IPS DF 6.9 (cell line): ENCODE data around the gene PTPRG.

Experiments used
- DNase-seq: peaks from one replicate; pipeline ENCODE4 v3.0.0-alpha.2; 2013; ENCODE audit warnings: low read depth, low spot score
- H3K27ac ChIP-seq: one replicate; pipeline ENCODE4 v1.5.1; 2013; ENCODE audit warnings: low read length, control low read depth
- H3K27me3 ChIP-seq: 2 replicates; pipeline ENCODE4 v1.6.1; 2013; ENCODE audit warnings: mild to moderate bottlenecking, low read length; ENCODE audit not compliant: control insufficient read depth, insufficient read depth
- H3K36me3 ChIP-seq: 2 replicates; pipeline ENCODE4 v1.6.1; 2013; ENCODE audit warnings: low read length; ENCODE audit not compliant: control insufficient read depth, insufficient read depth
- H3K4me1 ChIP-seq: 2 replicates; pipeline ENCODE4 v1.6.1; 2013; ENCODE audit warnings: low read length; ENCODE audit not compliant: control insufficient read depth, insufficient read depth
- H3K4me3 ChIP-seq: 2 replicates; pipeline ENCODE4 v1.5.1; 2013; ENCODE audit warnings: mild to moderate bottlenecking, low read length
- H3K9me3 ChIP-seq: 2 replicates; pipeline ENCODE4 v1.6.1; 2013; ENCODE audit warnings: low read length, inconsistent platforms; ENCODE audit not compliant: control insufficient read depth, insufficient read depth
- WGBS: extraction: QIAGEN DNeasy Blood & Tissue Kit; methylation state at CpG from one replicate; pipeline ENCODE4 v1.1.7; 2013; ENCODE audit warnings: mixed read lengths, missing lambda C conversion rate; ENCODE audit not compliant: insufficient read length, insufficient coverage; 5-methylcytosine and 5-hydroxymethylcytosine counted together

PTPRG gene

DNA sequence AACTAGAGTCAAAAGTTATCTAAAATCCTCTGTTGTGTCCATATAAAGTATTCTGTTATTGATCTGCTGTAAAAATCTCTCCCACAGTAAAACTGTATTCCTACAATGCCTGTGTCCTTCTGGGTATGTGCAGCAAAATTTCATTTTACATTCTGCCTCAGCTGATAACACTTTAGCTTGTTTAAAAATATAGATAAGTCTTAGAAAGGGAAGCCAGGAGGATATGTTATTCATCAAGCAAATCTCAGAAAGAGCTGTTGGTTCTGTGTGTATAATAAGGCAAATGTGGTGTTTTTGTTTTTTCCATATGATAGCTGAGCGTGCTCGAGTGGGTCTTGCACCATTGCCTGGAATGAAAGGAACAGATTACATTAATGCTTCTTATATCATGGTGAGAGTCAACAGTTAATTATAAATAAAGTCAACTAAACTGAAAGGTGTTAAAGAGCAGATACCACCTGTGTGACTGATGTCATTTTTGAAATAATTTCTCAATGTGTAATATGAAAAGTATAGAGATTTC lies 715.3 kb downstream of the PTPRG start:
- no peak for DNase-seq
- Histone ChIP-seq H3K4me1 (no peaks in the 10 kb centered on the region), H3K4me3 (no peak overlapping the region), H3K27ac (no peak overlapping the region), H3K36me3 (peaks cover 2% of the 10 kb centered on the region; the same call in 1 of the 2 replicates), H3K9me3 (no peaks in the 10 kb centered on the region), H3K27me3 (no peaks in the 10 kb centered on the region)
- WGBS = no CpG with 5 or more reads among the region's 2 CpGs

DNA sequence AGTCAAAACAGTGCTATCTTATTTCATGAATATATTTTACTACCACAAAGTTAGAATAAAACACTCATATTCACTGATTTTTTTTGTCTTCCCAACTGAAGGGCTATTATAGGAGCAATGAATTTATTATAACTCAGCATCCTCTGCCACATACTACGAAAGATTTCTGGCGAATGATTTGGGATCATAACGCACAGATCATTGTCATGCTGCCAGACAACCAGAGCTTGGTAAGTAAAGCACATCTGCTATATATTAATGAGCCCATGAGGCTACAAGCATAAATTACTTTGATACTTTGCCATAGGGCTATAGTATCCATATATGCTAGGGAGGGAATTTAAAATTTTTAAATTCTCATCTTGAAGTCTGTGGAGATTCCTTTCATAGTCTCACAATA lies 716.1 kb downstream of the PTPRG start:
- Histone ChIP-seq H3K4me1 (no peaks in the 10 kb centered on the region), H3K9me3 (no peaks in the 10 kb centered on the region), H3K36me3 (no peaks in the 10 kb centered on the region; the same call in 1 of the 2 replicates), H3K4me3 (no peak overlapping the region), H3K27me3 (no peaks in the 10 kb centered on the region), H3K27ac (no peak overlapping the region)
- no peak for DNase-seq
- no CpG with 5 or more reads among the region's 3 CpGs for WGBS

DNA sequence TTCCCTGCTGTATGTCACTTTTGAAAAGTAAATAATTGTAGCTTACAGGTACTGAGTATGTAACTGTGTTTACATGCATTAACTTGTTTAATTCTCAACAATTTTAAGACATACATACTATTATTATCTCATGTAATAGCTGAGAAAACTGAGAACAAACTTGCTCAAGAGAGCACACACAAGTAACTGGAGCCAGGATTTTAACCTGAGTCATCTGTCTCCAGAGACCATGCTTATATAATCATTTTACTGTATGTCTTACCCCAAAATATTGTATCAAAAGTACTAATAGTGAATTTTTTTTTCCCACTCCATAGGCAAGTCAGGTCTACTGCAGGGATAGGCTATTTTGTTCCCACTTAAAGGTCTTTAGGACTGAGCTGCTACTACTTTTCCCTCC lies 716.6 kb downstream of the PTPRG start:
- H3K9me3 ChIP-seq = no peaks in the 10 kb centered on the region
- DNase-seq = no peak
- no peaks in the 10 kb centered on the region for H3K4me1 ChIP-seq
- no peak overlapping the region for H3K27ac ChIP-seq
- H3K4me3 ChIP-seq = no peak overlapping the region
- no peaks in the 10 kb centered on the region for H3K27me3 ChIP-seq
- no peaks in the 10 kb centered on the region; the same call in 1 of the 2 replicates for H3K36me3 ChIP-seq

DNA sequence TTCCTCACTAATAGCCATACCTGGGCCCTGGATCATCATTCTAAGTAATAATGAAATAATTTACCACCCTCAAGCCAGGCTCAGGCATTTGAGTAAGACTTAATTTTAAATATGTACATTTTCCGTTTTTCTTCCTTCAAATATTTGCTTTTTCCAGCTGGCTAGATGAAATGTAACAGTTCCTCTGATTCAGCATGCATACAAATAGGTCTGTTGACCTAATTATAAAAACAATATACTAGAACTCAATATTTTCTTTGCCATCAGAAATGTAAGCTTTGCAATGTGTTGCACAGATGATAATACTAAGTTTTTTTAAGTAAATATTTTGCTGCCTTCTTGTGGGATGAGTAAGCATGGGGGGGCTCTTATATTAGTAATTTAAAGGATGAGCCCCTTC lies 720.4 kb downstream of the PTPRG start:
- no peak overlapping the region for H3K4me3 ChIP-seq
- no peak overlapping the region for H3K27ac ChIP-seq
- no peak for DNase-seq
- no peaks in the 10 kb centered on the region for H3K9me3 ChIP-seq
- no peaks in the 10 kb centered on the region for H3K36me3 ChIP-seq
- WGBS = no CpG with 5 or more reads among the region's 1 CpG
- H3K27me3 ChIP-seq = no peaks in the 10 kb centered on the region
- H3K4me1 ChIP-seq = no peaks in the 10 kb centered on the region

DNA sequence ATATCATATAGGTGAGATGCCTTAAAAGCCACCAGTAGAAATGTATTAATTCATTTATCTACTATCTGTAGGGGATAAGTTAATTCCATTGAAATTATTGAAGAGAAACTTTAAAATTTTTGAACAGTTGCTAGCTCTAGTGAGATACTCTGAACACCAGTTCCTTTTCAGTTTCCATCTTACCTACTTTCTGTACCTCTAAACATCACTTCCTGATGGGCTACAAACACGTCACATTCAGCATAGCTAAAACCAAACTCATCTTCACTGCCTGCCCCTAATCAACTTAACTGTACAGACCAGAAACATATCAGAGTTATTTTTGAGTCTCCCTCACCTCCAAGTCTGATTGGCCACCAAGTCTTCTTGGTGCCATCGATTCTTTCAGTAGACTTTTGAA lies 723.1 kb downstream of the PTPRG start:
- H3K9me3 ChIP-seq = no peaks in the 10 kb centered on the region
- no peak overlapping the region for H3K27ac ChIP-seq
- no peaks in the 10 kb centered on the region for H3K36me3 ChIP-seq
- no peaks in the 10 kb centered on the region for H3K27me3 ChIP-seq
- no peaks in the 10 kb centered on the region for H3K4me1 ChIP-seq
- no peak for DNase-seq
- WGBS = no CpG with 5 or more reads among the region's 2 CpGs
- no peak overlapping the region for H3K4me3 ChIP-seq

DNA sequence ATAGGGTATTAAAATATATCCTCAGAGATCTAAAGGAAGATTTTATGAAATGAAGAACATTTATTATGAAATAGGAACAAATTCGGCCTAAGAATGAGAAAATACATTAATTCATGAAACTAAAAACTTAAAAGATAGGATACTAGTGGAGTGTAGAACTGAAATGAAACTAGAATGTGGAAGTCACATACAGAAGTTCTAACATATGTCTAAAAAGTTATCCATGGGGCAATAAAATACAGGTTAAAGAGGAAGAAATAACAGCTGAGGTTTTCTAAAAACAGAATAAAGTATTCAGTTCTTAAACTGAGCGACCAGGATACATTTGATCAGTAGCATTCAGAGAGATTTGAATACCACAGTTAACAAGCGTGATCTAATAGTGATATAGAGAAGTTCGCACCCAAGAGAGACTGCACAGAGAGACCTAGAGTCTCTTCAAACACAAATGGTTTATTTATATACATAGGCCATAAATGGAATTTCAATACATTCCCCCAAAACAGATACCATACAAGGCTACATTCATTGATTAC lies 726.1 kb downstream of the PTPRG start:
- no CpG with 5 or more reads among the region's 4 CpGs for WGBS
- Histone ChIP-seq H3K4me3 (no peak overlapping the region), H3K9me3 (no peaks in the 10 kb centered on the region)

DNA sequence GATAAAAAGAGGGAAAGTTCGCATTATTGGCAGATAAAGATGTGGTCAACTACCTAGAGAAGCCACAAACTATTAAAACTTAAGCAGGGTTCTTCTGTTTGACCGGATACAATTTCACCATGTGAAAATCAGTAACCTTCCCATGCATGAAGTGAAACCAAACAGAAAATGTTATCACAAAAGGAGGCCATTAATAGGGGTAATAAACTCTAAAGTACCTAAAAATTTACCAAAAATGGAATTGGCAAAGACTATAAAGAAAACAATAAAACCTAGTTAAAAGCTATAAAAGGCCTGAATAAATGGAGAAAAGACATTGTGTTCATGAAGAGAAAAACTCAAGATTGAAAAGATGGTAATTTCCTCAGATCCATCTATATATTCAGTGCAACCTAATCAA lies 728.6 kb downstream of the PTPRG start:
- no peaks in the 10 kb centered on the region for H3K9me3 ChIP-seq
- H3K27me3 ChIP-seq = no peaks in the 10 kb centered on the region
- no peak overlapping the region for H3K4me3 ChIP-seq
- no peak overlapping the region for H3K27ac ChIP-seq
- H3K36me3 ChIP-seq = no peaks in the 10 kb centered on the region; the same call in 1 of the 2 replicates
- no CpG with 5 or more reads among the region's 2 CpGs for WGBS
- no peak for DNase-seq
- H3K4me1 ChIP-seq = no peaks in the 10 kb centered on the region

More for the DNA sequence above, 726.1 kb downstream of the PTPRG start:
- Histone ChIP-seq H3K27ac (no peak overlapping the region), H3K27me3 (no peaks in the 10 kb centered on the region), H3K36me3 (no peaks in the 10 kb centered on the region; the same call in 1 of the 2 replicates), H3K4me1 (no peaks in the 10 kb centered on the region)
- DNase-seq = no peak

DNA sequence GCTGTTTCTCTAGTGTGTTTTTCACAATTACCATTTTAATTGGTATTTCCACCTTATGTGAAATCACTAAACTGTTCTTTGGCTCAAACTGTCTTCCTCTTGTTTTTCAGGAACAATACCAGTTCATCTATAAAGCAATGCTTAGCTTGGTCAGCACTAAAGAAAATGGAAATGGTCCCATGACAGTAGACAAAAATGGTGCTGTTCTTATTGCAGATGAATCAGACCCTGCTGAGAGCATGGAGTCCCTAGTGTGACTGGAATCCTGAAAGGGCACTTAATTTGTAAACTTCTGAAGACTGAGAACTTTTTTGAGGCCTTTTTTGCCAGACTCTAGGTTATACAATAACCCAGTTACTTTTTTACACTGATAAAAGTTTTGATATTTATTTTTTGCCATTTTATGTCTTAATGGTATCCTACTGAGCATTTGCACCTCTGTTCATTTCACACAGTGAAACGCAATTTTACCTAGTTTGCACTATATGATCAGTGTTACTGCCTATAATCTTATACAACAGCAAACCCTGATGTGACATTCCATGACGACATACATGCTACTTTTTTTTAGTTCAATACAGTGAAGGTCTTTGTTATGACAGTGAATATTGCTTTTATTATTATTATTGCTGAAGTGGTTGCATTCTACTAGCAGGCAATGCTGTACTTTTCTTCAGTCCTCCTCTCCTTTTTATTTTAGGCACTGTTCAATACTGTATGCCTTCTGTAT lies 731.8 kb downstream of the PTPRG start:
- no peaks in the 10 kb centered on the region for H3K9me3 ChIP-seq
- H3K4me3 ChIP-seq = no peak overlapping the region
- no peaks in the 10 kb centered on the region; the same call in 1 of the 2 replicates for H3K36me3 ChIP-seq
- H3K4me1 ChIP-seq = no peaks in the 10 kb centered on the region
- WGBS = no CpG with 5 or more reads among the region's 2 CpGs
- H3K27me3 ChIP-seq = no peaks in the 10 kb centered on the region
- DNase-seq = no peak
- no peak overlapping the region for H3K27ac ChIP-seq

DNA sequence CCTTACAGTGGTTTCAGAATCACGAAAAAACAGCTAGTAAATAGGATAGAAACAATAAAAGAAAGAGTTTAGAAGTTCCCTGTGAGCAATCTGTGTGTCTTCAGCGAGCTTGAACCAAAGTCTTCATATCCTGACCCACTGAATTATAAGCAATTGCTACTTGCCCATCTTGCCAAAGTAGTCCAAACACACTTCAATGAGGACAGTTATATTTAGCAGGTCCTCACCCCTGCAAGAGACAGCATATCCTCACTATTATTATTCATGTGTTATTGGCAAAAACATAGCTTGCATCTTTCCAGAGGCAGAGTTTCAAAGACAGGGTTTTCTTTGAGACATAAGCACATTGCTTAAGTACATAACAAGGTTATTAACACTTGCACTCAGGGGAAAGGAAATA lies 734.2 kb downstream of the PTPRG start:
- WGBS = no CpG with 5 or more reads among the region's 2 CpGs
- no peak for DNase-seq
- Histone ChIP-seq H3K4me1 (no peaks in the 10 kb centered on the region), H3K4me3 (no peak overlapping the region), H3K27ac (no peak overlapping the region), H3K27me3 (no peaks in the 10 kb centered on the region), H3K36me3 (no peaks in the 10 kb centered on the region; the same call in 1 of the 2 replicates), H3K9me3 (no peaks in the 10 kb centered on the region)

DNA sequence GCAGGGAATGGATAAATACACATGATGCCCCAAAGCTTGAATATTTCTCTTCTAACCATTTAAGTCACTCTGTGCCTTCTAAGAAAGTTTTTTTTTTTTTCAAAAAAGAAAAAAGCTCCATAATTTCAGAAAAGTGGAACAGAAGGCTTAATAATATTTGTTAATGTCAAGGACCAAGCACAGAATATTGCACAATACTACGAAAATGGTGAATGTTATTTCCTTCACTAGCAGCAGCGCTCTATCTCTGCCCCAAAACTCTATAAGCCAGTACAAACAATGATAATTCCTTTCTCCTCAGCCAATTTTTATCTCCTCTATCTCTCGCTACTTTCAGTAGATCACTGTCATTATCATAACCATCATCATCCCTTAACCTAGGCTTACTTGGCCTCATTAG lies 739.2 kb downstream of the PTPRG start:
- no peaks in the 10 kb centered on the region for H3K27me3 ChIP-seq
- no peaks in the 10 kb centered on the region for H3K36me3 ChIP-seq
- no peak overlapping the region for H3K4me3 ChIP-seq
- WGBS = 100% methylated on average over 1 of the region's 3 CpGs
- DNase-seq = no peak
- no peak overlapping the region for H3K27ac ChIP-seq
- no peaks in the 10 kb centered on the region for H3K4me1 ChIP-seq
- no peaks in the 10 kb centered on the region for H3K9me3 ChIP-seq

DNA sequence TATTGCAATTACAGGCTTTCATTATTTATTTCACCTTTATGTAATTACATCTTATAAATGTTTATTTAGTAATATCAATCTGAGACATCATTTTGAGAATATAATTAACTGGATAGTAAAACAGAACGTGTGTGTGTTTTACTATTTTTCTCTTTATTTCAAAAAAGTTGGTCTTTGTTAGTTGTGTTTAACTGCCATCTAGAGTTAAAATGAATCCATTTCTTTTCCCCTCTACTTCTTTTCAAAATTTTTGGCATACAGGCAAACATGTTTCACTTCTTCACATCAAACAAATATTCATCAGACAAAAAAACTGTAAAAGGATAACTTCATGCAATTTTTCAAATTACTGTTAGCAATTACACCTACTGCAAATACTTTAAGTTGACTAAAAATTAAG lies 750.8 kb downstream of the PTPRG start:
- H3K27ac ChIP-seq = no peak overlapping the region
- no CpG with 5 or more reads among the region's 1 CpG for WGBS
- no peaks in the 10 kb centered on the region for H3K9me3 ChIP-seq

More for the DNA sequence above, 750.8 kb downstream of the PTPRG start:
- Histone ChIP-seq H3K27me3 (no peaks in the 10 kb centered on the region), H3K36me3 (no peaks in the 10 kb centered on the region), H3K4me3 (no peak overlapping the region), H3K4me1 (no peaks in the 10 kb centered on the region)
- no peak for DNase-seq
